GM21786 (cell line): ENCODE data around the gene CHIA.

Experiments
- ATAC-seq: cut with Tn5 transposase; IDR thresholded peaks from one replicate; pipeline ENCODE4 v1.9.1; 2021; ENCODE audit not compliant: unreplicated experiment

CHIA gene

GRCh38 chr1:111290630-111291029 lies at the start of gene CHIA:
TSS of gene CHIA (plus strand) at chr1:111290851. CDS start at chr1:111310468, 19,617 bp downstream.
- ATAC-seq, result no peak

GRCh38 chr1:111241797-111242196 lies 48.9 kb upstream of the CHIA start:
- ATAC-seq, result no peak

- ATAC-seq, result no peak
Observed at GRCh38 chr1:111242805-111243523, 47.7 kb upstream of the CHIA start.

- ATAC-seq, result no peak
Observed at GRCh38 chr1:111247125-111247838, 43.4 kb upstream of the CHIA start.

GRCh38 chr1:111249960-111250359 lies 40.7 kb upstream of the CHIA start:
- no peak for ATAC-seq

GRCh38 chr1:111251570-111251969 lies 39.1 kb upstream of the CHIA start:
- ATAC-seq, result no peak

- no peak for ATAC-seq
Observed at GRCh38 chr1:111252786-111253185, 37.9 kb upstream of the CHIA start.

GRCh38 chr1:111253876-111254275 lies 36.8 kb upstream of the CHIA start:
- ATAC-seq, result no peak

GRCh38 chr1:111256988-111257658 lies 33.5 kb upstream of the CHIA start:
- no peak for ATAC-seq

- no peak for ATAC-seq
Observed at GRCh38 chr1:111267801-111268508, 22.7 kb upstream of the CHIA start.

- ATAC-seq, result no peak
Observed at GRCh38 chr1:111269825-111270406, 20.7 kb upstream of the CHIA start.

GRCh38 chr1:111270771-111271463 lies 19.7 kb upstream of the CHIA start:
- no peak for ATAC-seq

- ATAC-seq, result no peak
Observed at GRCh38 chr1:111271464-111271801, 19.2 kb upstream of the CHIA start.

- ATAC-seq, result no peak
Observed at GRCh38 chr1:111272081-111272480, 18.6 kb upstream of the CHIA start.

- no peak for ATAC-seq
Observed at GRCh38 chr1:111274653-111275052, 16.0 kb upstream of the CHIA start.

- ATAC-seq, result no peak
Observed at GRCh38 chr1:111275079-111275478, 15.6 kb upstream of the CHIA start.

GRCh38 chr1:111275780-111276433 lies 14.7 kb upstream of the CHIA start:
- ATAC-seq, result no peak

- ATAC-seq, result no peak
Observed at GRCh38 chr1:111279144-111279543, 11.5 kb upstream of the CHIA start.

- ATAC-seq, result no peak
Observed at GRCh38 chr1:111280267-111280666, 10.4 kb upstream of the CHIA start.

- ATAC-seq, result no peak
Observed at GRCh38 chr1:111281411-111281810, 9.2 kb upstream of the CHIA start.
